SU-DHL-6 (cell line): ENCODE data around the gene KMT2E.

ENCODE experiments used
- H2AFZ ChIP-seq: fragments of 200-600 bp; sonication (generic); 2 replicates; pipeline ENCODE4 v1.6.1; 2014; ENCODE audit warnings: low read depth, mild to moderate bottlenecking, moderate library complexity, mixed read lengths, antibody characterized with exemption, low read length; ENCODE audit not compliant: severe bottlenecking
- H3F3A ChIP-seq: fragments of 200-600 bp; shearing (Covaris generic); 2 replicates; pipeline ENCODE4 v1.6.0; 2016; ENCODE audit warnings: antibody characterized with exemption, mild to moderate bottlenecking; ENCODE audit not compliant: insufficient read depth
- H3K27ac ChIP-seq: fragments of 200-600 bp; sonication (generic); 2 replicates; pipeline ENCODE4 v1.5.1; 2016; ENCODE audit warnings: low read depth, mild to moderate bottlenecking, low read length, moderate library complexity, mixed read lengths
- H3K27me3 ChIP-seq: fragments of 200-600 bp; sonication (generic), shearing (Covaris generic); 2 replicates; pipeline ENCODE4 v1.6.0; 2014; ENCODE audit warnings: mild to moderate bottlenecking, low read length
- H3K36me3 ChIP-seq: fragments of 200-600 bp; sonication (generic); 2 replicates; pipeline ENCODE4 v1.6.1; 2014; ENCODE audit warnings: mild to moderate bottlenecking, low read length, mixed read lengths
- H3K4me2 ChIP-seq: fragments of 300-600, 200-600 bp; shearing (Covaris generic), sonication (generic); 2 replicates; pipeline ENCODE4 v1.6.0; 2014; ENCODE audit warnings: low read length, low read depth, mild to moderate bottlenecking; ENCODE audit not compliant: poor library complexity, severe bottlenecking
- H3K4me3 ChIP-seq: fragments of 200-600 bp; sonication (generic); 2 replicates; pipeline ENCODE4 v1.5.1; 2014; ENCODE audit warnings: antibody characterized with exemption, low read length, mild to moderate bottlenecking, mixed read lengths; ENCODE audit not compliant: insufficient read depth, poor library complexity, severe bottlenecking
- H3K79me2 ChIP-seq: fragments of 200-600 bp; sonication (generic); 2 replicates; pipeline ENCODE4 v1.6.1; 2014; ENCODE audit warnings: mild to moderate bottlenecking, low read length, moderate library complexity; ENCODE audit not compliant: insufficient read depth
- H3K9ac ChIP-seq: fragments of 200-600 bp; sonication (generic); 2 replicates; pipeline ENCODE4 v1.7.0; 2014; ENCODE audit warnings: mild to moderate bottlenecking, low read length
- H3K9me2 ChIP-seq: fragments of 200-600 bp; sonication (generic); replicated peaks from 2 replicates; pipeline ENCODE4 v1.6.1; 2014; ENCODE audit warnings: low read length; ENCODE audit not compliant: insufficient read depth
- H3K9me3 ChIP-seq: fragments of 200-600 bp; sonication (generic); 2 replicates; pipeline ENCODE4 v1.6.1; 2014; ENCODE audit warnings: low read length, mixed read lengths; ENCODE audit not compliant: insufficient read depth
- H4K20me1 ChIP-seq: fragments of 200-600 bp; sonication (generic); 2 replicates; pipeline ENCODE4 v1.6.1; 2014; ENCODE audit warnings: low read depth, mild to moderate bottlenecking, antibody characterized with exemption, low read length, moderate library complexity, mixed read lengths
- CTCF ChIP-seq: fragments of 200-600 bp; sonication (generic); IDR thresholded peaks from one replicate; pipeline ENCODE4 v1.5.1; 2017; ENCODE audit warnings: antibody characterized with exemption, mild to moderate bottlenecking, low read length, moderate library complexity; ENCODE audit not compliant: insufficient read depth, poor library complexity, severe bottlenecking
- EZH2phosphoT487 ChIP-seq: fragments of 200-600 bp; sonication (generic), shearing (Covaris generic); conservative IDR thresholded peaks from 2 replicates; pipeline ENCODE4 v1.6.1; 2018; ENCODE audit warnings: mild to moderate bottlenecking, antibody characterized with exemption, low read length, moderate library complexity, mixed read lengths

The KMT2E gene

GRCh38 chr7:105151152-105151551, 137.1 kb downstream of the KMT2E start:
- H3K9me2 ChIP-seq = no peaks in the 10 kb centered on the region
- no peak overlapping the region for H3K27ac ChIP-seq
- H3K36me3 ChIP-seq = no peaks in the 10 kb centered on the region
- TF ChIP-seq EZH2phosphoT487 (no peak), CTCF (no peak)
- no peaks in the 10 kb centered on the region for H4K20me1 ChIP-seq
- no peaks in the 10 kb centered on the region for H3F3A ChIP-seq
- no peak overlapping the region for H3K9ac ChIP-seq
- H3K79me2 ChIP-seq = no peaks in the 10 kb centered on the region
- H2AFZ ChIP-seq = no peak overlapping the region
- no peaks in the 10 kb centered on the region for H3K27me3 ChIP-seq
- no peak overlapping the region for H3K4me2 ChIP-seq
- H3K4me3 ChIP-seq = no peak overlapping the region
- no peaks in the 10 kb centered on the region for H3K9me3 ChIP-seq

GRCh38 chr7:105153531-105153930, 139.5 kb downstream of the KMT2E start:
- Histone ChIP-seq H2AFZ (no peak overlapping the region), H3K9me3 (no peaks in the 10 kb centered on the region), H3F3A (no peaks in the 10 kb centered on the region), H3K4me2 (no peak overlapping the region), H3K27ac (no peak overlapping the region), H3K9me2 (no peaks in the 10 kb centered on the region), H4K20me1 (no peaks in the 10 kb centered on the region), H3K4me3 (no peak overlapping the region), H3K36me3 (no peaks in the 10 kb centered on the region), H3K27me3 (no peaks in the 10 kb centered on the region), H3K9ac (no peak overlapping the region), H3K79me2 (no peaks in the 10 kb centered on the region)
- TF ChIP-seq EZH2phosphoT487 (no peak), CTCF (no peak)

- no peaks in the 10 kb centered on the region for H3K36me3 ChIP-seq
- no peak overlapping the region for H3K4me3 ChIP-seq
- no peak overlapping the region for H2AFZ ChIP-seq
- H3K9me2 ChIP-seq = no peaks in the 10 kb centered on the region
- no peaks in the 10 kb centered on the region for H3K79me2 ChIP-seq
- no peaks in the 10 kb centered on the region for H3K27me3 ChIP-seq
- TF ChIP-seq CTCF (no peak), EZH2phosphoT487 (no peak)
- no peaks in the 10 kb centered on the region for H3F3A ChIP-seq
- H3K4me2 ChIP-seq = no peak overlapping the region
- H3K9me3 ChIP-seq = no peaks in the 10 kb centered on the region
- no peak overlapping the region for H3K27ac ChIP-seq
- H4K20me1 ChIP-seq = no peaks in the 10 kb centered on the region
- no peak overlapping the region for H3K9ac ChIP-seq
These were observed 140.1 kb downstream of the KMT2E start for GRCh38 chr7:105154084-105154483.
